ENCODE data around the gene HTT.

HTT gene

DNA sequence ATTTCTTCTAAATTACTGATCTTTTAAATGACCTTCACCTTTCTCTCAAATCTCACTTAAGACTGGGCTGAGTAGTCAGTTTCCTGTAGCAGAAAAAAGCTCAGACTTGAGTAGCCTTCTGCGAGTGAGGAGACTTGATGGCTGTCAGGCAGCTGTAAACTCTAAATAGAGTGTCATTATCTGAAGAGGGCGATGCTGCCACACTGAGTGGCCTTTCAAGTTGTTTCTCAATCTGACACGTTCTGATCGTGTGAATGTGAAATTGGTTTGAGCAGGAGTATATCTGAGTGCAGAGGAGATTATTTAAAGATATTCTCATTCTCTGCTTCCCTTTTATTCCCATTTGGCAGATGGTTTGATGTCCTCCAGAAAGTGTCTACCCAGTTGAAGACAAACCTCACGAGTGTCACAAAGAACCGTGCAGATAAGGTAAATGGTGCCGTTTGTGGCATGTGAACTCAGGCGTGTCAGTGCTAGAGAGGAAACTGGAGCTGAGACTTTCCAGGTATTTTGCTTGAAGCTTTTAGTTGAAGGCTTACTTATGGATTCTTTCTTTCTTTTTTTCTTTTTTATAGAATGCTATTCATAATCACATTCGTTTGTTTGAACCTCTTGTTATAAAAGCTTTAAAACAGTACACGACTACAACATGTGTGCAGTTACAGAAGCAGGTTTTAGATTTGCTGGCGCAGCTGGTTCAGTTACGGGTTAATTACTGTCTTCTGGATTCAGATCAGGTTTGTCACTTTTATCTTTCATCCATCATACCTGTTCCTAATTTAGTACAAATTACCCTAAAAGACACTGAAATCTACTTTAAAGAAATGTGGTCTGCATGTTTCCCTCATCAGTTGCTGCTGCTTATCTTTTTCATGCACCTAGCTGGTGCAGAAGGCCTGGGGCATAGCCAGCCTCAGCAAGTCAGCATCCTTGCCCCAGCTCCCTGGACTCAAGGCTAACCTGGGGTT lies 100.2 kb downstream of the HTT start:
- DNase-seq (ENCODE audit: low spot score): no peak

DNA sequence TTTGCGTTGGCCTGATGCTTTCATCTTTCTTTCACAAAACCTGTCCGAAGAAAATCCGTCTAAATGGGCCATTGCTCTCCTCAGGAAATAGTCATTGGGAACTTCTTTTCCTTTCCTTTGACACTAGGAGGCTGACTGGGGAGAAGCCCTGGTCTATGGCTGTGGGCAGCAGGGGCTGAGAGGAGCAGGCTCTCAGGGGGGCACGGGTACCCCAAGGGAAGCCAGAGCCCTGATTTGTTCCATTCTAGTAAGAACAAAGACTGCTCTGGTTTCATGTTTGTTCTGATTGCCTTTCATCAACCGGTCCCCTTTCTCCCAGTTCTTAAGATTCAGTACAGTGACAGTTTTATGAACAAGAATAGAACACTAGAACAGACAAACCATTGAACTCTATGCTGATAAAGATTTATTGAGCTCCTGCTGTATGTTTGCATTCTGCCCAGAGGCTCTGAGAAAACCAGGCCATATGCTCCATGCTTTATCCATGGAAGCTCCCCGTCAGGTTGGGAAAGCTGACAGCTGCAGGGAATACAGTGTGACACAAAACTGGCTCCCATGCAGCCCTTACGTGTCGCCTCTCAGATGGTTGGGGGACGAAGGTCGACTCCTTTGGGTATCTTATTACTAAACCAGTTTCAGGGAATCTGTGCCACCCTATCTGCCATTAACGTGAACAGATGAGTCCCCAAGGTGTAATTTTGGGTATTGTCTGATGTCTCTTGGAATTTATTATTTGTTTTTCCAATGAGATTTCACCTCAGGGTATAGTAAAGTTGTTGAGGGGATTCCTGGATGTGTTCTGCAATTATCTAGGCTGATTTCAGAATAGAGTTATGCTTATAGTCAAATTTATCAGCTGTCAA lies 102.1 kb downstream of the HTT start:
- no peak for DNase-seq (ENCODE audit: low spot score)

GRCh38 chr4:3177426-3177825 lies 102.9 kb downstream of the HTT start:
- no peak for DNase-seq (ENCODE audit: low spot score)

GRCh38 chr4:3177905-3178304 lies 103.4 kb downstream of the HTT start:
- no peak for DNase-seq (ENCODE audit: low spot score)

GRCh38 chr4:3178351-3178750 lies 103.9 kb downstream of the HTT start:
- no peak for DNase-seq (ENCODE audit: low spot score)

DNA sequence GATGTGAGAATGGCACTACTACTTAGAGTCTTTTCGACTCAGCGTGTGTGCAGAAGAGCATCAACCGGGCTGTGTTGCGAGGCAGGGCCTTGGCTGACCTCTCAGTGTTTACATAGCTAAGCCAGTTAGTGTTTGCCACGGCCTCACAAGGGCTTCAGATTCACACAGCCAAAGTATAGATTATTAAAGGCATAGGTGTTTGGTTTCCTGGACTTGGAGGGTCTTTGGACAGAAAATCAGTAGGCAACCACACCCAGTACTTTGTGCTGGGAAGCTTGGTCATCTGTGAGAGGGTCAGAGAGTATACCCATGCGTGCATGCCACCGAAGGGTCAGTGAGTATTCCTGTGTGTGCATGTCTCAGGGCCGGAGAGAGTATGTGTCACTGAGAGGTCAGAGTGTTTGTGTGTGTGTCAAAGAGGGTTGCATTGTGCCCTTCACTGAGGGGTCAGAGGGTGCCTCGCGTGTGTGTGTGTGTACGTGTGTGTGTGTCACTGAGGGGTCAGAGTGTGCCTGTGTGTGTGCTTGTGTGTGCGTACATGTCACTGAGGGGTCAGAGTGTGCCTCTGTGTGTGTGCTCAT lies 104.7 kb downstream of the HTT start:
- DNase-seq (ENCODE audit: low spot score): no peak

DNA sequence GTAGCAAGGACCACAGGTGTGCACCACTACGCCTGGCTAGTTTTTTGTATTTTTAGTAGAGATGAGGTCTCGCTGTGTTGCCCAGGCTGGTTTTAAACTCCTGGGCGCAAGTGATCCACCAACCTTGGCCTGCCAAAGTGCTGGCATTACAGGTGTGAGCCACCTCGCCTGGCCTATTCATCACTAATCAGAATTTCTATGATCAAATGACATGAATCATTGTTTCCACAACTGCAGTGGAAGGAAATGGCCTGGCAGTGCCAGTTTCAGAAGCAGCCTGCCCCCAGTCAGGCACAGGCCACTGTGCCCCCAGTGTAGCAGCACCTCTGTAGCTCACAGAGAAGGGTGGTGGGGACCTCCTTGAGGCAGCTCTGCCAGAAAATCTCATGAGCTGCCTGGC lies 108.5 kb downstream of the HTT start:
- DNase-seq (ENCODE audit: low spot score): no peak

DNA sequence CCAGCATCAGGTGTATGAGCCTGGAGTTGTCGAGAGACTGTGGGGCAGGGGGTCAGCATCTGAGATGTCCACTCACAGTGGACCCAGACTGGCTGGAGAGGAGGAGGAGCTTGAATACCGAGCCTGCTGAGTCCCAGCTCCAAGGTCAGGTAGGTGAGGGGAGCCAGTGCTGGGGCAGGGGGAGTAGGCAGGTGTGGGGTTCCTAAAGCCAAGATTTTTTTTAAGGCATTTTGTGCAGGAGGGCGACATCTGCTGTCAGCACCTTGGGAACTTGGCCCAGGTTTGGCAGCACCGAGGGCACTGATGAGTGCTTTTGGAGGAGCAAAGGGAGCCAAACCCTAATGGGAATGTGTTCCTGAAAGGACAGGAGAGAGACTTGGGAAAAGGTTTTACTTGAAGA lies 110.2 kb downstream of the HTT start:
- DNase-seq (ENCODE audit: low spot score): no peak

- no peak for DNase-seq (ENCODE audit: low spot score)
Measured at GRCh38 chr4:3186609-3187008, 112.1 kb downstream of the HTT start.

- DNase-seq (ENCODE audit: low spot score): no peak
Measured at GRCh38 chr4:3188118-3188517, 113.6 kb downstream of the HTT start.

- DNase-seq (ENCODE audit: low spot score): no peak
Measured at GRCh38 chr4:3189459-3189858, 115.0 kb downstream of the HTT start.

- DNase-seq (ENCODE audit: low spot score): no peak
Measured at GRCh38 chr4:3190549-3190948, 116.1 kb downstream of the HTT start.

DNA sequence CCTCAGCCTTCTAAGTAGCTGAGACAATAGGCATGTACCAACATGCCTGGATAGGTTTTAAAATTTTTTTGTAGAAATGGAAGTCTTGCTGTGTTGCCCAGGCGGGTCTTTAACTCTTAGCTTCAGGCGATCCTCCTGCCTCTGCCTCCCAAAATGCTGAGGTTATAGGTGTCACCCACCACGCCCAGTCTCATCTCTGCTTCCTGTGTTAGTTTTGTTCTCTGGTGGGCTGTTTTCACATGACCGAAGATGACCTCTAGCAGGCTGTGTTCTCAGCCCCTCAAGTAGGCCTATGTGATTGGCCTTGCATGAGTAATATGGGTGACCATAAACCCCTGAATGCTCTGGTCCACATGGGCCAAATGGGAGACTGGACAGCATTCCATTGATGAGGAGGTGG lies 117.7 kb downstream of the HTT start:
- no peak for DNase-seq (ENCODE audit: low spot score)

DNA sequence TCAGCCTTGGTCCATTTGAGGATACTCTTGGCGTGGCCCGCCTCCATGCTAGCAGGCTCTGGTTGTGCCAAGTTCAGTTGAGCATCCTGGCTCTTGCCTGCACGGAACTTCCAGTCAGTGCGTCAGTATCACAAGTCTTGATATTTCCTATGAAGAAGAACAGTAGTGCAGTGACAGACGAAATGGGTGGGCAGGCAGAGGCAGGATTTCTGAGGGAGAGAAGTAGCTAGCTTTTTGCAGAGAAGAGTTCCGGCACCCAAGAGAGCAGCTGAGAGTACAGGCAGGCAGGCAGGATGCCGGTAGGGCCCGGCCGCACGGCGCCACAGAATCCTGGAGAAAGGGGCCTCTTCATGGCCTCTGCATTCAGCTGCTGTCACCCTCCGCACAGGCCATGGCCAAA lies 118.3 kb downstream of the HTT start:
- no peak for DNase-seq (ENCODE audit: low spot score)

GRCh38 chr4:3193531-3194203 lies 119.2 kb downstream of the HTT start:
- no peak for DNase-seq (ENCODE audit: low spot score)

DNA sequence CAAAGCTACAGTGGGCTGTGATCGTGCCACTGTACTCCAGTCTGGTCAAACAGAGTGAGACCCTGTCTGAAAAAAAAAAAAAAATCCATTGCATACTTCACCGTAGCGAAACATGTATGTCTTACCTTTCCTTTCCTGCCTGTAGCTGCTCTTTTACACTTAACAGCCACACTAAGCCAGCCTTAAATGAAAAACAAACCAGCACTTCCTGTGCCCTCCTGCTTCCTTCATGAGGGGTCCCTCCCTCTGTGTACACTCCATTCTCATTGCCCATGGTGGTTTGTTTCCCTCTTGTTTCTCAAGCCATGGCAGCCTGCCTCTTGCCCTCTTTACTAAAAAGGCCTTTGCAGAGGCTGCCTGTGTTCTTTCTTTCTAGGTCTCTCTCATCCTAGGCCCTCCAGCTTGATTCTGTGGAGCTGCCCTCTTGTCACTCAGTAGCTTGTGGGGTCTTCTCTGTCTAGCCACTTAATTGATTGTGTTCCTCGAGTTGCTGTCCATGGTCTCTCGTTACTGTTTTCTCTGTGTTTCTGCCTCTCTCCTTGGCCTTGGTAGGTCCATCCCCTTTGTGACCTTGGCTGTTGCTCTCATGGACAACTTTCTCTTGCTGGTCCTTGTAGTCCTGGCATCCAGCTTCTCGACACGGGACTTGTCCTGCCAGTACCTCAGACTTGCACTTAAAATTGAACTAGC lies 122.3 kb downstream of the HTT start:
- no peak for DNase-seq (ENCODE audit: low spot score)

GRCh38 chr4:3197366-3198105 lies 123.1 kb downstream of the HTT start:
- no peak for DNase-seq (ENCODE audit: low spot score)

DNA sequence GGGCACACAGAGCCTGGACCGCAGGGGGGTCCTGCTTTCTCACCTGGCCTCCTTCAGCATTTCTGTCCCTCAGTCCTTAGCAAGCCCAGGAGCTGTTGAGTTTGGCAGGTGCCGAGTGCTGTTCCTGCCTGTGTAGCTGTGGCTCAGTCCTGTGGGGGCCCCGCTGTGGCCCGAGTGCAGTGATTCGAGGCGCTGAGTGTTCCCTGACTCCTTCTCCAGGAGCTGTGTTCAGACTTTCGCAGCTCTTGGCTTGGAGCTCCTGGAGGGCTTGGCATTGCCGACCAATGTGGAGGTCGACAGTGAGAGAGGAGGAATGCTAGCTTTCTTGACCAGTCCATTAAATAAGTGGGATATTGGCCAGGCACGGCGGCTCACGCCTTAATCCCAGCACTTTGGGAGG lies 124.4 kb downstream of the HTT start:
- no peak for DNase-seq (ENCODE audit: low spot score)

GRCh38 chr4:3199653-3200422 lies 125.4 kb downstream of the HTT start:
- DNase-seq (ENCODE audit: low spot score): no peak
